Ishikawa (cell line): ENCODE data around the gene DOLK.

Experiments used
- TEAD4 ChIP-seq: IDR thresholded peaks from 2 replicates; pipeline ENCODE4 v1.6.1; 2012
- ZBTB7A ChIP-seq: IDR thresholded peaks from 2 replicates; pipeline ENCODE4 v1.6.1; 2012; ENCODE audit warnings: low read depth

DNA sequence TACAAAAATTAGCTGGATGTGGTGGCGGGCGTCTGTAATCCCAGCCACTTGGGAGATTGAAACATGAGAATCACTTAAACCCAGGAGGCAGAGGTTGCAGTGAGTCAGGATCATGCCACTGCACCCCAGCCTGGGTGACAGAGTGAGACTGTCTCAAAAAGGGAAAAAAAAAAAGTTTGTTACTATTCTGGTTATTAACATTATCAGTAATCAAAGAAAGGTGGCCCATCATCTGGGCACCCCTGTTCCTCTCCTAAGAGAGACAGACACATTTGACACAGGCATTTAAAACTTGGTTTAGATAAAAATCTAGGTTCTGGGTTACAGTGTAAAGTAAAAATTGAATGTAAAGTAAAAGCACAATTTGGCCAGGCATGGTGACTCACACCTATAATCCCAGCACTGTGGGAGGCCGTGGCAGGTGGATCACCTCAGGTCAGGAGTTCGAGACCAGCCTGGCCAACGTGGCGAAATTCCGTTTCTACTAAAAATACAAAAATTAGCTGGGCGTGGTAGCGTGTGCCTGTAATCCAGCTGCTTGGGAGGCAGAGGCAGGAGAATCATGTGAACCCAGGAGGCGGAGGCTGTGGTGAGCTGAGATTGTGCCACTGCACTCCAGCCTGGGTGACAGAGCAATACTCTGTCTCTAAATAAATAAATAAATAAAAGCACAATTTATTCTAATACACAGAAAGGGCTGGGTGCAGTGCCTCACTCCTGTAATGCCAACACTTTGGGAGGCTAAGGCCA lies 43.4 kb downstream of the DOLK start:
- TF ChIP-seq ZBTB7A = no peak
- TF ChIP-seq TEAD4 = no peak
